ENCODE results near the gene CD40.
"Not testable (repeated sequence)": the region's sequence is repeated elsewhere in the genome, so short reads cannot be mapped to it uniquely, and the experiment has no call there.

CD40 gene

DNA sequence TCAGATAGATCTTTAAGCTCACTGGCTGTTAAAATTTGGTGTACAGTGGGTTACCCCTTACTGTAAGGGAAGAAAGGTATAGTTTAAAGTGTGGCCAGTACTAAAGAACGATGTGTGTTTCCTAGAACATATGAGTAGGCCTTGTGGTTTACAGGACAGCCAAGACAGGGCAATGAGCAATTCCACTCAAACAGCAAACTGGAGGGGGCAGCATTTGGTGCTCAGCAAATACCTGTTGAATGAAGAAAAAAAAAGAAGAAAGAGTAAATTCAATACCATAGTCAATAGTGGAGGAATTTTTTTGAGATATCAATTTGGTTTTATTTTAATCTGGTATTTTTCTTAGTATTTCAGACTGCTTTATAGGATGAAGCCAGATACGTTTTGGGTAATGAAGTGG, 24.6 kb upstream of the CD40 start:
- DNase-seq (ENCODE audit: low spot score): no peak

DNA sequence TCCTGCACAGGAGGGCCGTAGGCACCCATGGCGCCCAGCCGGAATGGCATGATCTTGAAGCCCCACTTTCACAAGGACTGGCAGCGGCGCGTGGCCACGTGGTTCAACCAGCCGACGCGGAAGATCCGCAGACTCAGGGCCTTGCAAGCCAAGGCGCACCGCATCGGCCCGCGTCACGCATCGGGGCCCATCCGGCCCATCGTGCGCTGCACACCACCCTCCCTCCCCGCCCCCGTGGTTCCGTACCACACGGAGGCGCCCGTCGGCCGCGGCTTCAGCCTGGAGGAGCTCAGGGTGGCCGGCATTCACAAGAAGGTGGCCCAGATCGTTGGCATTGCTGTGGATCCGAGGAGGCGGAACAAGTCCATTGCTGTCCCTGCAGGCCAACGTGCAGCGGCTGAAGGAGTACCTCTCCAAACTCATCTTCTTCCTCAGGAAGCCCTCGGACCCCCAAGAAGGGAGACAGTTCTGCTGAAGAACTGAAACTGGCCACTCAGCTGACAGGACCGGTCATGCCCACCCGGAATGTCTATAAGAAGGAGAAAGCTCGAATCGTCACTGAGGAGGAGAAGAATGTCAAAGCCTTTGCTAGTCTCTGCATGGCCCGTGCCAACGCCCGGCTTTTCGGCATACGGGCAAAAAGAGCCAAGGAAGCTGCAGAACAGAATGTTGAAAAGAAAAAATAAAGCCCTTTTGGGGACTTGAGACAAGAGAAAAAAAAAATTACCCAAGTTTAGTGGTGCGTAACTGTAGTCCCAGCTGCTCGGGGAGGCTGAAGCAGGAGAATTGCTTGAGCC, 18.4 kb upstream of the CD40 start:
- DNase-seq (ENCODE audit: low spot score): no peak

DNA sequence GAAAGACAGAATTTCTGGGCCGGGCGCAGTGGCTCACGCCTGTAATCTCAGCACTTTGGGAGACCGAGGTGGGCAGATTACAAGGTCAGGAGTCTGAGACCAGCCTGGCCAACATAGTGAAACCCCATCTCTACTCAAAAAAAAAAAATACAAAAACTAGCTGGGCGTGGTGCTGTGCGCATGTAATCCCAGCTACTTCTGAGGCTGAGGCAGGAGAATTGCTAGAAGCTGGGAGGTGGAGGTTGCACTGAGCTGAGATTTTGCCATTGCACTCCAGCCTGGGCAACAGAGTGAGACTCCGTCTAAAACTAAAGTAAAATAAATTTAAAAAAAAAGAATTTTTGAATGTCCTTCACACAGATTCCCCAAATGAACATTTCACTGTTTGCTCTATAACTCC, 17.7 kb upstream of the CD40 start:
- not testable (repeated sequence) for DNase-seq (ENCODE audit: low spot score)

DNA sequence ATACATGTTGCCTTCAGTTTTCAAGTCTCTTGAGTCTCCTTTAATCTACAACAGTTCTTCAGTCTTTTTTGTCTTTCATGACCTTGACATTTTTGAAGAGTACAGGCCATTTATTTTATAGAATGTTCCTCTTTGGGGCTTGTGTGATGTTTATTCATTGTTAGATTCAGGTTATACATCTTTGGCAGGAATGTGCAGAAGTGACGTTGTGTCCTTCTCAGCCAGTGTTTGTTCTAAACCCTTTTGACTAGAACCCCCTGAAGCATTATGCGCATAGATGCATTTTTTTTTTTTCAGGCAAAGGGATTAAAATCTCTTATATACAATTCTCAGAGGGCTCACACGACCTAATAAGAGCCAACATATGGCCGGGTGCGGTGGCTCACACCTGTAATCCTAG, 17.1 kb upstream of the CD40 start:
- DNase-seq (ENCODE audit: low spot score): no peak

DNA sequence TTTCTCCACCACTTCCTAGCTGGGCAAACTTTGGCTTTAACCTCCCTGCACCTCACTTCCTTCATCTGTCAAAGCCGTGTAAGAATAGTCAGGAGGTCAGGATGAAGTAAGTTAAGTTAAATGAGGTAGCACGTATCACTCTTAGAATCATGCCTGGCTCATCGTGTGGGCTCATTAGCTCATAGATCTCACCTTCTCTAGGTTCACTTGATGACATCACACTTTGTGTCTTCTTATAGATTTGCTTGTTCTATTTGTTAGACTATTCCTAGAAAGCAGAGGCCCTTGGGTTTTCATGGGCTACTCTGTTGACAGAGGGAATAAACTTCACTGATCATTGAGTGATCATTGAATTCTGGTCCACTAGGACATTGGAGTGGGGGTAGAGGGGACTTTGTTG, 16.2 kb upstream of the CD40 start:
- no peak for DNase-seq (ENCODE audit: low spot score)

DNA sequence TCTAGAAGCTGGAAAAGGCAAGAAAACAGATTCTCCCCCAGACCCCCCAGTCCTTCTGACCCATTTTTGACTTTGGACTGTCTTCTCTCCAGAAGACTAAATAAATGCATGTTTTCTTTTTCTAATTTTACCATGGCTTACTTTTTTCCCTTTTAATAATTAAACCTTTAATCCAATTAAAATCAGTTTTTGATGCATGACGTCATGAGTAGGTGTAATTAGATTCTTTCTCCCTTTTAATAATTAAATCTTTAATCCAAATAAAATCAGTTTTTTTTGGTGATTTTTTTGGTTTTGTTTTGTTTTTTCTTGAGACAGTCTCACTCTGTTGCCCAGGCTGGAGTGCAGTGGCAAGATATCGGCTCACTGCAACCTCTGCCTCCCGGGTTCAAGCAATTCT, 15.2 kb upstream of the CD40 start:
- DNase-seq (ENCODE audit: low spot score): no peak

DNA sequence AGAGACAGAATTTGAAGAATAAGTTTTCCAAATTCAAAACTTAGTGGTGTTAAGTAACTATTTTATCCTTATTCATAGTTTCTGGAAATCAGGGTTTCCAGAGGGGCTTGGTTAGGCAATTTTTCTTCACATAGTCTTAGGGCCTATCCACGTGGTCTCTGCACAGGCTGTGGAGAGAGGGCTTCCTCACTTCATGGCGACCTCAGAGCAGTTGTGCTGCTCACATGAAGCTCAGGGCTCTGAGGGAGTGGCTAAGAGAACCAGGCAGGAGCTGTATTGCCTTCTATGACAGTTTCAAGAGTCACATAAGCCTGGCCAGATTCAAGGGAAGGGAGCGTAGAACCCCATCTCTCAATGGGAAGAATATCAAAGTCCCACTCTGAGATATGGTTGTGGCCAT, 13.9 kb upstream of the CD40 start:
- DNase-seq (ENCODE audit: low spot score): no peak

DNA sequence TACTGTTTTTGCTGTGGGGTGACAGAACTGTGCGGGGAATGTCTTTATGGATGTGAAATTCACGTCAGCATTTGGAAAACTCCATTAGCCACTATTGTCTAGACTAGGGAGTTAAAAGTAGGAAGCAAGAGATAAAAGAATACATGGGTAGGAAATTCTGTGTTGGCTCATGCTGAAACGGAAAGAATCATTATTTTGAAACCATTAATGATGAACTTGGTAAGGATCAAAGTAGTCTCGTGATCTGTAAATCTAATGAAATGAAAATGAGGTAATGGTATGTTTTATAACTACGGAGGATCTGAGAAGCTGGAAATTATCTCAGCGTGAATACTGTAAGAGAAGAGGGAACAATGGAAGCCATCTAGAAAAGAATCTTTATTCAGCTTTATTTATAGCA, 11.1 kb upstream of the CD40 start:
- no peak for DNase-seq (ENCODE audit: low spot score)

DNA sequence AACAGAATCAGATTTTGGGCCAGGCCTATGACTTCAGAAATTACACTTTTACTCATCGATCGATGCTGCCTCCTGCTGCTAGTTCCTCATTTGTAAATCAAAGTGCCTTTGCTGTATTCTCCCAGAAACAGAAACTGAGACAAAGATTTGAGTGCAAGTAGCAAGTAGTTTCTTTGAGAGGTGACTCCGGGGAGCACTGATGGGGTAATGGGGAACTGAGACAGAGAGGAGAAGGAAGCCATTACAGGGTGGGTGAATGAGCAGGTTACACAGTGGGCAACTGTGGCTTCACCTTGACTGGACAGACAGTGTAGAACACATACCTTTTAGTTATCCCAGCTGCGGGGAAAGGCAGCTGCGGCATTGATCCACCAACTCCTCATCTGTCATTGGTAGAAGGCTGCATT, 9.7 kb upstream of the CD40 start:
- DNase-seq (ENCODE audit: low spot score): no peak

DNA sequence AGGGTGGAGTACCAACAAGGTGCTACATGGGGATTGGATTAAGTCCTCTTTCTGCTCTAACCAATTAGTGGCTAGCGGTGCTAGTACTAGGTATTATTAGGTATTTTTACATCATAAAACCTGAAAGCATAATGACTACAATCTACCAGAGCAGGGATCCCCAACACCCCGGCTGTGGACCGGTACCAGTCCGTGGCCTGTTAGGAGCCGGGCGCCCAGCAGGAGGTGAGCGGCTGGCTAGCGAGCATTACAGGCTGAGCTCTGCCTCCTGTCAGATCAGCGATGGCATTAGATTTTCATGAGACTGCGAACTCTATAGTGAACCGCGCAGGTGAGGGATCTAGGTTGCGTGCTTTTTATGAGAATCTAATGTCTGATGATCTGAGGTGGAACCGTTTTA, 9.1 kb upstream of the CD40 start:
- DNase-seq (ENCODE audit: low spot score): no peak

DNA sequence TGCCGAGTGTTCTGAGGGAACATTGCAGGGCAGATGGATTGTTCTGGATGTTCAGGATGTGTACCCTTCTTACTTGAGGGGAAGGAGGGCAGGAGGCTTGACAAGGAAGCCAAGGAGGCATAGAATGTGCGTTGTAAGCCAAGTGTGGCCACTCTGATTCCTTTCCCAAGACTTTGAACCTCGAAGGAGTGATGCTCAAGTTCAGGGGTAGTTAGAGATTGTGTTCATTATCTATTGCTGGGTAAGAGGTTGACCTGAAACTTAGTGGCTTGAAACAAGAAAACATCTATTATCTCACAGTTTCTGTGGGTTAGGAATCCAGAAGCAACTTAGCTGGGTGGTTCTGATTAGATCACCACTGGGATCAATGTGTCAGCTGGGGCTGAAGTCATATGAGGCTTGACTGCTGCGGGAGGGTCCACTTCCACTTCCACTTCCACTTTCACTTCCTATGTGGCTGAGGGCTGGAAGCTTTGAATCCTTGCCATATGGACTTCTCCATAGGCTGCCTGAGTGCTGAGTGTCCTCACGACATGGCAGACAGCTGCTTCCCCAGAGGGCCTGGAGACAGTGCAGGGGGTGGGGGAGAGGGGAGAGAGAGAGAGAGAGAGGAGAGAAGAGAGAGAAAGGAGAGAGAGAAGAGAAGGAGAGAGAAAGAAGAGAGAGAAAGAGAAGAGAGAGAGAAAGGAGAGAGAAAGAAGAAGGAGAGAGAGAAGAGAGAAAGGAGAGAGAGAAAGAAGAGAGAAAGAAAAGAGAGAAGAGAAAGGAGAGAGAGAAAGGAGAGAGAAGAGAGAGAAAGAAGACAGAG, 6.9 kb upstream of the CD40 start:
- no peak for DNase-seq (ENCODE audit: low spot score)

DNA sequence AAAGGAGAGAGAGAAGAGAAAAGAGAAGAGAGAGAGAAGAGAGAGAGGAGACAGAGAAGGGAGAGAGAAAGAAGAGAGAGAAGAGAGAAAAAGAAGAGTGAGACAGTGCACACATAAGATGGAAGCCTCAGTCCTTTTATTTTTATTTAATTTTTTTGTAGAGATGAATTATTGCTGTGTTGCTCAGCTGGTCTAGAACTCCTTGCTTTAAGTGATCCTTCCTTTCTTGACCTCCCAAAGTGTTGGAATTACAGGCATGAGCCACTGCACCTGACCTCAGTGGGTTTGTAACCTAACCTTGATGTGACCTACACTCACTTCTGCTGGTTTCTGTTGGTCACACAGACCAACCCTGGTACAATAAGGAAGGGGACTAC, 6.3 kb upstream of the CD40 start:
- no peak for DNase-seq (ENCODE audit: low spot score)

DNA sequence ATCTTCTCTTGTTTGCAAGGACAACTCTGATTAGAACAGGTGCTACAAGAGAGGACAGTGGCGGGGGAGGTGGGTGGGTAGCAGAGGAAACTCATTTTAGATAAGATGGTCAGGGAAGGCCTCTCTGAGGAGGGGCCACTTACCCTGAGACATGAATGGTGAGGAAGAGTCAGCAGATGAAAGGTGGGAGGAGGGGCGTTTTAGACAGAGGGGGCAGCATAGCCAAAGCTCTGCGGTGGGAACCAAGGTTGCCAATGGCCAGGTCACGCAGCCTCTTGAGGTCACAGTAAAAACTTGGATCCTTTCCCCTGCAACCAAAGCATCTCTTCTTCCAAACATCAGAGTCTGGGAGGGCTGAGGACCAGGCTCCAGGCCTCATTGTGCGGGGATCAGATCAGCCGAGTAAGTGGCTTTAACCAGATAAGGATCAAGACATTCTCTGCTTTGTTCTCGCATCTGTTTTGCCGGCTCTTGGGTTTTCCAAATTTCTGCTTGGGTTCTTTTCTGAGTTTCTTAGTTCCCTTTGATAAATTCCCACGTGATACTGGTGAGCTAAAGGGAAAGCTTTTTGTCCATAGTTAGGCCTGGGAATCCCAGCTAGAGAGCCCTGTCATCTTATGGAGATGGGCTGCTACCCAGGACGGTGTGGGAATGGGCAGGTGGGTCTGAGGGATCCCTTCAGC, 5.5 kb upstream of the CD40 start:
- no peak for DNase-seq (ENCODE audit: low spot score)

DNA sequence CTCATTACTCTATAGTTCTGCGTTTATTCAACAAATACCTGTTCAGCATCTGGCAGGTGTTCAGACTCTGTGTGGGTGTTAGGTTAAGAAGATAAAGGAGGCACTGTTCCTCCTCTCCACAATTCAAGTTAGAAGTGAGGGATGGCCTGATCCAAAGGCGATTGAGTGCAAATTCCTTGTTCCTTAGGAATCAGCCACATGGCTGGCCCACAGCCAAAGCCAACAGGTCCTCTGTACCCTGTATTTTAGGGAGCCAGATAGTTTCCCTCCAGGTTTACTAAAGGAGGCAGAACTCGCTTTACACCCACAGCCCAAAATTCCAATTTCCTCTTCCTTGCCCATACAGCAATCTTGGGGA, 5.0 kb upstream of the CD40 start:
- DNase-seq (ENCODE audit: low spot score): no peak

DNA sequence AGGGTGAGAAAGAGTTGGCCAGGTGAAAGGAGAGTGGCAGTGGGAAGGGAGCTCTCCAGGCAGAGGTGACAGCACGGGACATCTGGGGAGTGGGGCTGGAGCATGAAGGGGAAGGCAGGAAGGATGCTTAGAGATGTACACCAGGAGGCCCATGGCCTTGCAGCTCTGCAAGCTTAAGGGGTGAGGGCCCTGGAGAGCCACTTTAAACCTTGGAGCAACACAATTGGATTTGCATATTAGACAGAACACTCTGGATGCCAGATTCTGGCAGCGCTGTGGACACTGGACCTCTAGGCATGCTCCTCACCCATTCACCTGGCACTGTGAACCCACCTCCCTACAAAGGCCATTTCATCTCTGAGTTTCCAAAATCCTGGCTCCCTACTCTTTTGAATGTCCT, 3.7 kb upstream of the CD40 start:
- no peak for DNase-seq (ENCODE audit: low spot score)

DNA sequence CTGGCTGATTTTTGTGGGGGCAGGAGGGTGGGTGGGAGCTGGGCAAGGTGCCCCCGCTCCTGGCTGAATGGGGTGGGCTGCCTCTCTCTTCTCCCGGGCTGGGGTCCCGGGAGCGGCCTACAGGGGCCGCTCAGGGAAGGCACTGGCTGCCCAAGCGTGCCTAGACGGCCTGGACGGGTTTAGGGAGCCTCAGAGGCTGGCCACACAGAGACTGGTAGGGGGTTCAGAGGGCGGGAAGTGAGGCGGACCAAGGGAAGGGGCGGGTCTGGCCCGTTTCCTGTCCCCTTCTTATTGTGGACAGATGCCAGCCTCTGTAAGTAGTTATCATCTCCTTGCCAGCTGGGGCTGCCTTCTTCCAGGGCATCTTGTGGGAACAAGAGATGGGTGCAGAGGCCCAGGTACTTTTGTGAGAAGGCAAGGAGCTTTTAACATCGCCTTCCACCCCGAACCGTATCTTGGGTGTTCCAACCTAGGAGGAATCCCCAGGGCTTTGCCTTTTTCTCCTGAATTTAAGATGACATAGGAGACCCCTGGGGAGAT, 437 bp downstream of the CD40 start:
- no peak for DNase-seq (ENCODE audit: low spot score)

DNA sequence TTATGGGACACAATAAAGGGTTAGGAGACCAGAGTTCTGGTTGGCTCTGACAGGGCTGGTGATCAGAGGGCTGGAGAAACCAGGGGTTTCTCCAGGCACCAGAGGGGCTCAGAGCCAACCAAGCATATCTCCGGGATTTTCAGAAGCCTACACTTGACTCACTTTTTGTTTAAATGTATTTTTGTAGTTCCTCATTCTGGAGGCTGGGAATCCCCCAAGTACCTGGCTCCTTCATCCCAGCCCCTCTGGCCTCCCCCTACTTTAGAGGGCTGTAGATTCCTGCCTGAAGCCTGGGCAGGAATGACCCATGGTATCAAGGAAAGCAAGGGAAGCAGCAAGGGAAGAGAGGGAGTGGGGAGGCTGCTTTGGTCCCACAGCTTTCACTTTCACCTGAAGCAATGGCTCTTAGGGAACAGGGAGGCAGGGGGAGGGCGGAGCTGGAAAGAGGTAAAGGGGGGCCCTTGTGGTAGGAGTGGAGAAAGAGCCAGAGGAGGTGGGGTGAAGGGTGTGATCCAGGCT, 973 bp downstream of the CD40 start:
- no peak for DNase-seq (ENCODE audit: low spot score)

DNA sequence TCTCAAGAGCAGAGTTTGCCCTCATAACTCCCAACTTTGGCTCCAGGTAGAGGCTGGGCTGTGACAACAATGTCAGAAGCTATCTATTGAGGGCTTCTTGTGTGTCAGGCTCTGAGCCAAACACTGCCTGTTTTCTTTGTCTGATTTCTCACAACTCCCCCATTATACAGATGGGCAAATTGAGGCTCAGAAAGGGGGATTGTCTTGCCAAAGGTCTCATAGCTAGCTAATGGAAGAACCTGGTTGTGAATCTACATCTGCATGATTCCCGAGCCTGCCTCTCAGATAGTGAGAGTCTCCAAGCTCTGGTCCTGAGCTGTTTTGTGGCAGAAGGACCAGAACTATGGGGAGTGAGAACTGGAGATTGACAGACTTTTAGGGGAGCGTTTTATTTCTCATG, 1.4 kb downstream of the CD40 start:
- DNase-seq (ENCODE audit: low spot score): no peak

DNA sequence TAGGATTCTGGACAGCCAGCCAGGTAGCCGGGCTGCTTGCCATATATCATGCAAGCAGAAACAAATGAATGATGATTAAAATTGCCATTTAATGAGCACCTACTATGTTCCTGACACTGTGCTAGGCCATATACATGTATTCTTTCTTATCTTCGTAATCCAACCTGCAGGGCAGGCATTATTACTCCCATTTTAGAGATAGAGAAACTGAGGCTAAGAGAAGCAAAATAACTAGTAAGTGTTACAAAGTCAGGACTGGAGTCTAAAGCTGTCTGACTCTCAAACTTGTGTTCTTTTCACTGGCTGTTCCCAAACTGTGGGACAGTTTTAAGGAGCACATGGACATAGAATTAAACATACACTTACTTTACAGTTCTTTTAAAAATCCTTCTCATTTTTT, 2.0 kb downstream of the CD40 start:
- DNase-seq (ENCODE audit: low spot score): no peak

DNA sequence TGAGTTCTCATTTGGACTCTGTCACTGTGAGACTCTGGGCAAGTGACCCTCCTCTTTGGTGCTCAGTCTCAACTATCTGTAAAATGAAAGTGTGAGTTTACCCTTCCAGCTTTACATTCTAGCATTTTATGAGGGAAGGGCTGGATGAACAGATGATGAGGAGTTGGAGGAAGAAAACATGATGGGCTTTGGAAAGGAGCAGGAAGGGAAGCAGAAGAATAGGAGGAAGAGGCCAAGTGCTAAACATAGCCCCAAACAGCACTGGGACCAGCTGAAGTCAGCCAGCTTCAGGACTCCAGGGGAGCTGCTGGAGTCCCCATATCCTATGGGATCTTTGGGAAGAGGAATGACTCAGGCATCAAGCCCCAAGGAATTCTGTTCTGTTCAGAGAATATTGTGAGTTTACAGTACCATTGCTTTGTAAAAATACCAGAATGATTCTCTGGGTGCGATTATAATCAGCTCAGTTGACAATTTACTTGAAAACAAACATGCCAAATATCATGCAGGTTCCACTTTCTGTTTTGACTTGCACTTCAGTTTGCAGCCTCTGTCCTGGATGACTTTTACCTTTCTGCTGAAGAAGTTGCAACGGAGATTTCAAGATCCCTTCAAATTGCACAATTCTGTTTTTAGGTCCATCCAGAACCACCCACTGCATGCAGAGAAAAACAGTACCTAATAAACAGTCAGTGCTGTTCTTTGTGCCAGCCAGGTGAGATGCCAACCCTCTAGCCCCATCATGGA, 3.2 kb downstream of the CD40 start:
- no peak for DNase-seq (ENCODE audit: low spot score)

DNA sequence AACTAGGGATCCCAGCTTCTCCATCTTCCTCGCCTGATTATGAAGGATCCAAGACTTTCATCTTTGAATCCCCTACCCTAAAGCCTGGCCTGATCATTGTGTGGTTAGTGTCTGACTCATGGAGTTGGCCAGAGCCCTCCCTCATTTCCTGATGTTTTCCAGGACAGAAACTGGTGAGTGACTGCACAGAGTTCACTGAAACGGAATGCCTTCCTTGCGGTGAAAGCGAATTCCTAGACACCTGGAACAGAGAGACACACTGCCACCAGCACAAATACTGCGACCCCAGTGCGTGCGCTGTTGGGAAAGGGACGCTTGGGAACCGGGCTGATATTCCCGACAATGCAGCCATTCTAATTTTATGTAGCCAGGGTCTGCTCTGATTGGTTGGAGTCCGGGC, 4.0 kb downstream of the CD40 start:
- no peak for DNase-seq (ENCODE audit: low spot score)

All from HuH-7 (cell line).